CD4-positive, alpha-beta T cell treated with Interleukin-21 for 1 hour (primary cell): ENCODE data around the gene SCRT2.
"Not testable (repeated sequence)": the region's sequence is repeated elsewhere in the genome, so short reads cannot be mapped to it uniquely, and the experiment has no call there.

Experiments used
- DNase-seq: peaks from one replicate; pipeline ENCODE4 v3.0.0-alpha.2; 2020

The SCRT2 gene

DNA sequence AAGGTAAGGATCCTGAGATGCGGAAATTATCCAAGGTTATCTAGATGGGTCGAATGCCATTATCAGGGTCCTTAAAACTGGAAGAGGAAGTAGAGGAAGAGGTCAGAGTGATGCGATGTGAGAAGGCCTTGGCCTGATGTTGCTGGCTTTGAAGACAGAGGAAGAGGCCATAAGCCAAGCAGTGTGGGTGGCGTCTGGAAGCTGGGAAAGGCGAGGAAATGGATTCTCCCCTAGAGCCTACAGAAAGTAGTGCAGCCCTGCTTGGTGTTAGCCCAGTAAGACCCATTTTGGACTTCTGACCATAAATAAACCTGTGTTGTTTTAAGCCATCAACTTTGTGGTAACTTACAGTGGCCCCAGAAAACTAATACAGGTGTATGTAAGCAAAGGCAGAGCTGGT lies 24.6 kb downstream of the SCRT2 start:
- no peak for DNase-seq

DNA sequence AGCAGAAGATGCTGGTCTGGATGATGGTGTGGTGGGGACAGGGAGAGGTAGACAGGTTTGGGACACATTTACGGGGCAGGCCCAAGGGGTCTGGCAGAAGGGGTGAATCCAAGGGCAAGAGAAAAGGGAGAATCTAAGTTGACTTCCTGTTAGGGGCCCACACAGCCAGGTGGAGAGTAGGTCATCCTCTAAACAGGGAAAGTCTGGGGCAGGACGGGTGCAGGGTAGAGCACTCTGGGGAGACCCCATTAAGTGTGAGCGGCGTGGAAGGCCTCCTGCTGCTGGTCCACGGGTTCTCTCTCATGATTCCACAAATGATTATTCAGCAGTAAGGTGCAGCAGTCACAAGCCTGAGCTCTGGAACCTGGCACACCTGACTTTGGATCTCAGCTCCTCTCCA lies 25.3 kb downstream of the SCRT2 start:
- DNase-seq: no peak

- no peak for DNase-seq
Observed at GRCh38 chr20:647479-648019, 28.1 kb downstream of the SCRT2 start.

DNA sequence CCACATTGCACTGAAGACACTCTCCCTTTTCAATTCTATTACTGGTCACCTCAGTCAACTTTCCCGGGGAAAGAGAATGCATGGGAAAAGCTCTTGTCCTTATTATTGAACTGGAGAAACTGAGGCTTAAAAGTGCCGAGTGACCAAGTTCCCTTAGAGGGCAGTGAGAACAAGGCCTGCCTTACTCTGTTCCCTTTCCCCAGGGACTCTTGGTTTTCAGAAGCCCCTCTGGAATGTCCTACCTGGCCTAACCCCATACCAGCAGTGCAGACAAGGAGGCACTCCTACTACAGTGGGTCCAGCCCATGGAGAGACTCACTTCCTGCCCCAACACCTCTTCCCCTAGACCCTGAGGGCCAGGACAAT lies 28.8 kb downstream of the SCRT2 start:
- no peak for DNase-seq

DNA sequence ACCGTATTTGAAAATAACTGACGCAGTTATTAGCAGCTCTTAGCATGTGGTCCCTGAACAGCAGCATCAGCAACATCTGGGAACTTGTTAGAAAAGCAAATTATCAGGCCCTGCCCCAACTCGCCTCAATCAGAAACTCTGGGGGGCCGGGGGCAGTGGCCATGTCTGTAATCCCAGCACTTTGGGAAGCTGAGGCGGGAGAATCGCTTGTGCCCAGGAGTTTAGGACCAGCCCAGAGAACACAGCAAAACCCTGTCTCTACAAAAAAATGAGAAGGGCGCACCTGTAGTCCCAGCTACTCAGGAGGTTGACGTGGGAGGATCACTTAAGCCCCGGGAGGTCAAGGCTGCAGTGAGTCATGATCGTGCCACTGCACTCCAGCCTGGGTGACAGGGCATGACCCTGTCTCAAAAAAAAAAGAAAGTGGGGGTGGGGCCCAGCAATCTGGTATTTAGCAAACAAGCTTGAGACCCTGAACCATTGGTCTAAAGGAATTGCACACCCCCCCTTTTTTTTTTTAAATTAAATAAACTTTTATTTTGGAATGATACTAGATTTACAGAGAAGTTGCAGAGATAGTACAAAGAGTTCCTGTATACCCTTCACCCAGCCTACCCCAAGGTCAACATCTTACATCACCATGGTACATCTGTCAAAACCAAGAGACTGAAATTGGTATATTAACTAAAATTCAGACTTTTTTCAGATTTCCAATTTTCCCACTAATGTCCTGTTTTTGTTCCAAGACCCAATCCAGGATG lies 29.3 kb downstream of the SCRT2 start:
- no peak for DNase-seq

DNA sequence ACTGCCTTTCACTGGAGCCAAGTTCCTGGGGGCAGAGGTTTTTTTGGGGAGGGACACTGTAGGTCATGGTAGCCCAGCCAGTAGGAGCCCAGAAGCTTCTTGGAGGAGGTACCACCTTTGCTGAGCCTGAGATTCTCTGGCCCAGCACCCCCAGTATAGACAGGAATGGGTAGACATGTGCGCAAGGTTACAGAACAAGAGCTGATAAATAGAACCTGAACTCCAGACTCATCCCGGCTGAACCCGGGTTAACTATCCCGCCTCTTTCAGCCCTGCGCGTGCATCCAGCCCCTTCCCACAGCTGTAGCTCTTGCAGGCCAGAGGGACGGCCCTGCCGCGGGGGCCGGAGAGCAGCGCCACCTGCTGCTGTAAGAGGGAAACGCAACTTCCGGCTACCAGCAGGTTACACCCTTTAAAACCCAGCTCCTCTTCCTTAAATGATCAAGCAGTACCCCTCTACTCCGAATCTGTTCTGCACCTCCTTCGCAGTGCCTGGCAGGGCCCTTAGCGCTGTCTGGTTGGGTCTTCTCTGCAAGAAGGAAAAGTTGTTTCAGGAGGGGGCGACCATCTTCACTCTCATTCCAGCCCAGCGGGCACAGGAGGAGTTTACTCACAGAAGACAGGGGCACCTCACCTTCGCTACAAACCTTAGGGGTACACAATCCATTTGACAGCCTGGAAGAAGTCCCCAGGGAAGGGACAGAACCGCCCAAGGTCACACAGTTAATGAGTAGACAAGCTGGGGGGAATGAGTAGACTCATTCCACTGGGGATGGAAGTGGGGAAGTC lies 30.1 kb downstream of the SCRT2 start:
- DNase-seq: peak; percentile 66

DNA sequence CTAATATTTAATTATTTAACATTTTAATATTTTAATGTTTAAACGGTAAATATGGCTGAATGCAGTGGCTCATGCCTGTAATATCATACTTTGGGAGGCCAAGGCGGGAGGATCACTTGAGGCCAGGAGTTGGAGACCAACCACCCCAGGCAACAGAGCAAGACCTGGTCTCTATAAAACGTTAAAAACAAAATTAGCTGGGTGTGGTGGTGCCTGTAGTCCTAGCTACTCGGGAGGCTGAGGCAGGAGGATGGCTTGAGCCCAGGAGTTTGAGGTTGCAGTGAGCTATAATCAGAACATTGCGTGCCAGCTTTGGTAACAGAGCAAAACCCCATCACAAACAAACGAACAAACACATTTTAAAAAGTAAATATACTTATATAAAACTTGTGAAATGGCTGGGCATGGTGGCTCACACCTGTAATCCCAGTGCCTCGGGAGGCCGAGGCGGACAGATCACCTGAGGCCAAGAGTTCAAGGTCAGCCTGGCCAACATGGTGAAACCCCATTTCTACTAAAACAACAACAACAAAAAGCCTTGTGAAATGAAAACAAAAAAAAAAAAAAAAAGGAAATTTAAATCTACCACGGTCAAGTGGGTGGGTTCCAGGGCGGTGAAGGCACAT lies 30.8 kb downstream of the SCRT2 start:
- no peak for DNase-seq

DNA sequence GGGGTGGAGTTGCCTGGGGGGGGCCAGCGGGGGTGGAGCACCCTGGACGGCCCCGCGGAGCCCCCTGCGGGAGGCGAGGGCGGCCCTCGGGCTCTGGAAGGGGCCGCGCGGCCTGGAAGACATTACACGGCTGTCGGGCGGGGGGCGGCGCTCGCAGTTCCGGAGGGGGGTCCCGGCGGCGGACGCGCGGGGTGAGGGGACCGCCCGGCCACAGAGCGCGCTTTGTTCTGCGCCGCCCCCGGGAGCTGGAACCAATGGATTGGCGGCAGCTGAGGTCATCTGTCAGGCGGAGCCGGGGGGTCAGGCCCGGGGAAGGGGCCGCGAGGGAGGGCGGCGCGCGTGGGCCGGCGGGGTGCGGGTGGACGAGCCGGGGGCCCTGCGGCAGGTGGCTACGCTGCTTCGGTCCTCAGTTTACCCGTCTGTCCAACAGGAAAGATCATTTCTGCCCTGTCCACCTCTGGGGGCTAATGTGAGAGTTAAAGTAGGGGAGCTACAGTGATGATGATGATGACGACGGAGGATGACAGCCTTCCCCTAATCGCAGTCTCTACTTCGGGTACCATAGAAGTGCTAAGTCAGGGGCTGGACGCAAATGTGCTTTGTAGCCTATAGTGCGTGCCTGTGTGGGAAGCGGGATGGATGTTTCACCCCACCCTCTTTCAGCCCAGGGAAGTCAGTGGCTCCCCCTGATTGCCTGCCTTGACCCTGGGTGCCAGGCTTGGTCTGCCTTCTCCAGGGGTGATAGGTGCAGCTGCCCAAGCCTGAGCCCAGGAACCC lies 33.0 kb downstream of the SCRT2 start:
- DNase-seq: no peak

DNA sequence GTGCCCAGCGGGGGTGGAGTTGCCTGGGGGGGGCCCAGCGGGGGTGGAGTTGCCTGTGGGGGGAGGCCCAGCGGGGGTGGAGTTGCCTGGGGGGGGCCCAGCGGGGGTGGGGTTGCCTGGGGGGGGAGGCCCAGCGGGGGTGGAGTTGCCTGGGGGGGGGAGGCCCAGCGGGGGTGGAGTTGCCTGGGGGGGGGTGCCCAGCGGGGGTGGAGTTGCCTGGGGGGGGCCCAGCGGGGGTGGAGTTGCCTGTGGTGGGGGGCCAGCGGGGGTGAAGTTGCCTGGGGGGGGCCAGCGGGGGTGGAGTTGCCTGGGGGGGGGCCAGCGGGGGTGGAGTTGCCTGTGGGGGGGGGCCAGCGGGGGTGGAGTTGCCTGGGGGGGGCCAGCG lies 33.6 kb downstream of the SCRT2 start:
- DNase-seq: not testable (repeated sequence)

GRCh38 chr20:641516-641875 lies 34.1 kb downstream of the SCRT2 start:
- DNase-seq: no peak

- DNase-seq: no peak
Observed at GRCh38 chr20:640674-641515, 34.7 kb downstream of the SCRT2 start.

- DNase-seq: no peak
Observed at GRCh38 chr20:638579-638978, 37.0 kb downstream of the SCRT2 start.

DNA sequence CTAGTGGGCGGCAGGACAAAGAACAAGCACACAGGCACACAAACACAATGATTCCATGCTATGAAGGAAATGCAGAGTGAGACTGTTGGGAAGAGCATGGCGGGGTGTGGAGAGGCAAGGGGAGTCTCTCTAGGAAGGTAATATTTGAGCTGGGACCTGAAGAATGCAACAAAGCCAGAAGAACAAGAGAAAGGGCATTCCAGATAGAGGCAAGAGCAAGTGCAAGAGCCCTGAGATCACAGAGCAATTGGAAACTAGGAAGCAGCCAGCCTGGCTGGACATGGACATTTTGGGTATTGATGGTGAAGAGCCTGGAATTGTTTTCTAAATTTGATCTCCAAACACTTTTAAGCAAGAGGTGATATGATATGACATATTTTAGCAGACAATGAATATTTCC lies 38.0 kb downstream of the SCRT2 start:
- no peak for DNase-seq

DNA sequence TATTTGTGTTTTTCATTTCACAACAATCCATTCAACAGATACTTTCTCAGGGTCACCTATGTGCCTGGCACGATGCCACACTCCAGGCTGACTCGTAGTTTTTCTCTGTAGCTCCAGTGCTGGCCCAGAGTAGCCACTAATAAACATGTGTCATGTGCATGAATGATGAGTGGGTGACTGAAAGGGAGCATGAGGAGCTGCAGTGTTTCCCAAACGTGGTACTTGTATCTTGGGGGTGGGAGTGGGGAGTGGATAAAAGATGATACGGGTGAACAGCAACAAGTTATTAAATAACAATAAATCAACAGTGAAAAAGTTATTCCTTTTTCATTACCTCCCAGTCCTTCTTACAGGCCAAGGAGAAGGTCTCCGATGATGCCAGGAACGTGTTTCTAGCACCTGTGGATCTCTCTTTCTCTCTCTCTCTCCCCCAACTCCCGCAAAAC lies 39.7 kb downstream of the SCRT2 start:
- no peak for DNase-seq

DNA sequence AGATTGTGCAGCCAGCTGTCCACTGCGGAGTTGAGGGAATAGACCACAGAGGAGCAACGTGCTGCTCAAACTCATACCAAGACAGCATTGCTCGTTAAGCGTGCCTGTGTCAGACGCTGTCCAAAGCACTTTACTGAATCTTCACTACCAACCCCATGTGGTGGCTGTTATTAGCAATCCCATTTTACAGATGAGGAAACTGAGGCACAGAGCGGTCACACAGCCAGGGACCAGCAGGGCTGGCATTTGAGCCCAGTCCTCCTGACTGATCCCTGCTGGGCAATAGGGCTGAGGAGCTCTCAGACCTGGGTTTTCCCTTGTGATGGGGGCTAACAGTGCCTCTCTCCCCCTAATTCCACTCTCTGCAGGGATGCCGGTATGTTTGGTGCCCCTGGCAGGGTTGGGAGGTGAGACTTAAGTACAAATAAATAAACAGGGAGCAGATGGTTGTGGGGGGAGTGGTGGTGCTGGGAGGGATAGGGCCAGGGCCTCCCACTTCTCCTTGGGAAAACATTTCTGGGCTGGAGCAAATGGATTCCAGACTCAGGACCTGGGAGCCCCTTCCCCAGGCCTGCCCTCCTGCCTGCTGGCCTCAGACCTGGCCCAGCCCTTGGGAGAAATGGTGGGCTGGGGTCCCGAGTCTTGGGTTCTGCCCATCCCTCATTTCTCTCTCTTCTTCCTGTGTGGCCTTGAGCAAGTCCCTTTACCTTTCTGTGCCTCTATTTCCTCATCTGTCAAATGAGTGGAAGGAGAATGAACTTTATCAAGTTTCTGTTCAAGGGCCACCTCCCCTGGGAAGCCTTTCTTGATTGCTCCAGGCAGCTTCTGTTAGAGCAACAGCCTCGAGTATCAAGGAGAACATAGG lies 40.3 kb downstream of the SCRT2 start:
- no peak for DNase-seq

DNA sequence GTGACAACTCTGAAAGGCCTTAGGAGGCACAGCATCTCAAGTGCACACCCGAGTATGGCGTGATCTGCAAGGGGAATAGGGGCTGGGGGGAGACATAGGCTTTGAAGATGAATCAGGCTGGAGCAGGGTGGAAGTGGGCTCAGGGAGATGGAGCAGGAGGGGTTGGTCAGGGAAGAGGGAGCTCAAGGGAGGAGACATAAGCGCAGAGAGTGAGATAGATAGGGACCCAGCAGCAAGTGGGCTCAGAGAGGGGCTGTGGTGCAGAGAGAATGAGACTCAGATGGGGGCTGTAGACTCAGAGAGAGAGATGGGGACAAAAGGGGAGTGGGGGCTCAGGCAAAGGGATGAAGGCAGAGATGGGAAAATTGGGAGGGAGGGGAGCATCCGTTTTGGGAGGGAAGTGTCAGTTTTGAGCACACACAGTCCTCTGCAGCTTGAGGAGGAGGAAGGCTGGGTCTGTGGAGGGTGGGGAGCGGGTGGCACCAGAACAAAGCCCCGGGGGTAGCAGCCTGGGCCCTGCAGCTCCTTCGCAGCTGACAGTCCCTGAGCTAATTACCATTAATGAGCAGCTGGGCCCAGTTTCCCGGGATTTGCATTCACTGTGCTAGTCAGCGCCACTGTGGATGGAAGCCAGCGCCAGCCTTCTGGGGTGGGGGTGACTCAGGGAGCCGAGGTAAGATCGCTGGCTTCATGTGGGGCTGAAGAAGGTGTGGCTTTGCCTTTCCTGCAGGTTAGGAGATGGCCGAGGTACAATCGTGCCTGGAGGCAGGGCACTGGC lies 41.3 kb downstream of the SCRT2 start:
- DNase-seq: no peak

- DNase-seq: no peak
Observed at GRCh38 chr20:631101-631500, 44.5 kb downstream of the SCRT2 start.

DNA sequence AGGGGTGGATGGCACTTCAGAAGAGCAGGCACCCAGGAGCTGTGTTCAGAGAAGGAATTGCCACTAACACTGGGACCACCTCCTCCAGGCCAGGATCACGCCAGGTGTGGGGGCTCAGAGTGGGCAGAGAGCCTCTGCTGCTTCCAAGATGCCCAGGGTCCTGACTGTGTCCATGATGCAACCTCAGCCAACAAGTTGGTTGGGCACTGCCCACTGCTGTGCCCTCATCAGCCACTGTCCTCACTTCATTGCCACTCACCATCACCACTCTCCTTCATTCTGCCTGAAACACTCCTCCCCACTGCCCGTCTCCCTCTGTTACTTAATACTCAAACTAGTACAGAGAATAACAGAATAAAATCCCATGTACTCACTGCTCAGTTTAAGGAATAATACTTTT lies 49.0 kb downstream of the SCRT2 start:
- DNase-seq: no peak

DNA sequence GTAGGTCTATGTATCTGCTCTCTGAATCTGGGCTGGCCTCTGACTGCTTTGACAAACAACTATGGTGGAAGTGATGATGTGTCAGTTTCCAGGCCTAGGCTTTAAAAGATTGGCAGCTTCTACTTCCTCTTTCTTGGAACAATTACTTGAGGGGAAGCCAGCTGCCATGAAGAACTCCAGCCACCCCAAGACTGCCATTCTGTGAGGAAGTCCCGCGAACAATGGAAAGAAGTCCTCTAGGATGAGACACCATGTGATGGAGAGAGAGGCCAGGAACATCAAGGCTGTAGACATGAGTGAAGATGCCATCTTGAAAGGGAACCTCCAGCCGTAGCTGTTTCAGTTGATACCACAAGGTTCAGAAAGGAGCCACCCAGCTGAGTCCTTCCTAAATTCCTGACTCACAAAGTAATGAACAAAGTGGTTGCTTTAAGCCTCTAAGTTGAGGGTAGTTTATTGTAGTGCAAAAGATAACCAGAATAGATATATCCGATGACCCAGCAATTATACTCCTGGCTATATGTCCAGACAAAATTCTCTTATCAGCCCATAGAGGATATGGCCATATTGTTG lies 50.2 kb downstream of the SCRT2 start:
- no peak for DNase-seq

- DNase-seq: no peak
Observed at GRCh38 chr20:623704-624103, 51.9 kb downstream of the SCRT2 start.
